H1 (cell line): ENCODE measurements around the gene ZNF177. TPM values are rescaled to one million over a fixed set of nuclear protein-coding genes. Genes with fewer than 3 reads are reported as not detected.
A peak's percentile ranks its signal among the peaks of the same experiment; 100 is the strongest.

ENCODE experiments used
- CTCF ChIA-PET: fragments of 300-600 bp; sonication (Branson Sonifier 250); formaldehyde crosslinking; loops from one replicate; lab custom pipeline; 2021; ENCODE audit not compliant: partially characterized antibody; lab: Charles Lee
- POLR2A ChIA-PET: fragments of 300-600 bp; sonication (Branson Sonifier 250); formaldehyde crosslinking; loops from one replicate; lab custom pipeline; 2021; ENCODE audit warnings: inconsistent platforms; ENCODE audit not compliant: partially characterized antibody; lab: Charles Lee
- DNase-seq, 2 experiments: peaks; one replicate each; pipeline versions ENCODE4 v3.0.0 to v3.0.0-alpha.2; 2010 to 2022; ENCODE audit warnings: low spot score in 2 of 2, low read depth in 1 of 2, mixed read lengths in 1 of 2
- FAIRE-seq: peaks from 2 replicates; lab custom pipeline; 2011; peaks lifted over from hg19 to GRCh38; lab: Jason Lieb, UNC
- H2AFZ ChIP-seq: 2 replicates; pipeline ENCODE4 v1.8.1; 2012; ENCODE audit warnings: low read length, inconsistent platforms
- H2AK5ac ChIP-seq: 2 replicates; pipeline ENCODE4 v1.6.1; 2013; ENCODE audit warnings: low read depth, low read length
- H2BK120ac ChIP-seq: replicated peaks from 2 replicates; pipeline ENCODE3; 2013; ENCODE audit warnings: low read depth, low read length, inconsistent platforms
- H2BK12ac ChIP-seq: 2 replicates; pipeline ENCODE4 v1.6.1; 2013; ENCODE audit warnings: low read depth, low read length
- H2BK15ac ChIP-seq: 2 replicates; pipeline ENCODE4 v1.6.1; 2013; ENCODE audit warnings: low read length
- H2BK20ac ChIP-seq: 2 replicates; pipeline ENCODE4 v1.6.1; 2013; ENCODE audit warnings: low read length
- H2BK5ac ChIP-seq: 2 replicates; pipeline ENCODE4 v1.6.1; 2013; ENCODE audit warnings: low read depth, low read length
- H3K14ac ChIP-seq: 2 replicates; pipeline ENCODE4 v1.6.1; 2013; ENCODE audit warnings: inconsistent platforms; ENCODE audit not compliant: insufficient read length
- H3K18ac ChIP-seq: 2 replicates; pipeline ENCODE4 v1.6.1; 2013; ENCODE audit warnings: low read length; ENCODE audit errors: extremely low read depth
- H3K23ac ChIP-seq: 2 replicates; pipeline ENCODE4 v1.6.1; 2013; ENCODE audit warnings: inconsistent platforms; ENCODE audit not compliant: insufficient read length
- H3K23me2 ChIP-seq: 2 replicates; pipeline ENCODE4 v1.6.1; 2013; ENCODE audit warnings: low read depth, low read length
- H3K27ac ChIP-seq: 2 replicates; pipeline ENCODE4 v1.6.1; 2011; ENCODE audit warnings: low read depth, low read length, inconsistent platforms
- H3K27me3 ChIP-seq, 4 experiments: replicated peaks in 1 of 4; 1 replicate in 1 of 4; 2 replicates in 3 of 4; pipeline versions ENCODE4 v1.6.1 to v1.8.1; 2011 to 2013; ENCODE audit warnings: low read length in 3 of 4, mild to moderate bottlenecking in 3 of 4, inconsistent platforms in 2 of 4, mixed read lengths in 2 of 4, moderate library complexity in 1 of 4; ENCODE audit not compliant: control insufficient read depth in 3 of 4, insufficient read depth in 3 of 4; ENCODE audit errors: extremely low read depth in 1 of 4
- H3K36me3 ChIP-seq, 4 experiments: 2 replicates each; pipeline versions ENCODE4 v1.6.1 to v1.8.1; 2011 to 2013; ENCODE audit warnings: mild to moderate bottlenecking in 4 of 4, low read length in 3 of 4, moderate library complexity in 2 of 4, control low read depth in 1 of 4, inconsistent platforms in 1 of 4; ENCODE audit not compliant: insufficient read depth in 4 of 4, control insufficient read depth in 2 of 4
- H3K4ac ChIP-seq: replicated peaks from 2 replicates; pipeline ENCODE3; 2013; ENCODE audit warnings: low read length, low read depth, mixed read lengths, inconsistent platforms; ENCODE audit not compliant: insufficient read length
- H3K4me1 ChIP-seq, 4 experiments: replicated peaks in 1 of 4; 1 replicate in 1 of 4; 2 replicates in 3 of 4; pipeline versions ENCODE4 v1.6.1 to v1.8.1; 2011 to 2013; ENCODE audit warnings: low read length in 3 of 4, inconsistent platforms in 2 of 4, mixed read lengths in 1 of 4; ENCODE audit not compliant: insufficient read depth in 4 of 4, control insufficient read depth in 3 of 4
- H3K4me2 ChIP-seq, 2 experiments: 2 replicates each; pipeline versions ENCODE4 v1.6.1 to v1.8.1; 2011 to 2013; ENCODE audit warnings: low read depth in 2 of 2, low read length in 2 of 2, control low read depth in 1 of 2, inconsistent platforms in 1 of 2, mild to moderate bottlenecking in 1 of 2; ENCODE audit not compliant: insufficient read depth in 1 of 2
- H3K4me3 ChIP-seq, 4 experiments: fragments of 200-600, 300-600 bp in 1 of 4; sonication (generic), shearing (Covaris generic), sonication (Bioruptor Twin) in 1 of 4; 2 replicates each; pipeline versions ENCODE4 v1.5.1 to v1.8.1; 2011 to 2016; ENCODE audit warnings: low read length in 4 of 4, low read depth in 3 of 4, control low read depth in 2 of 4, inconsistent platforms in 2 of 4, mild to moderate bottlenecking in 2 of 4, mixed read lengths in 1 of 4, moderate library complexity in 1 of 4; ENCODE audit not compliant: insufficient read depth in 2 of 4; ENCODE audit errors: extremely low read depth in 1 of 4
- H3K56ac ChIP-seq: replicated peaks from 2 replicates; pipeline ENCODE3; 2013; ENCODE audit warnings: low read depth, mild to moderate bottlenecking, mixed read lengths, low read length, inconsistent platforms; ENCODE audit not compliant: insufficient read length
- H3K79me1 ChIP-seq: 2 replicates; pipeline ENCODE4 v1.6.1; 2013; ENCODE audit warnings: low read depth, low read length, control low read depth
- H3K79me2 ChIP-seq, 2 experiments: 2 replicates each; pipeline versions ENCODE4 v1.6.1 to v1.8.1; 2012 to 2013; ENCODE audit warnings: low read length in 2 of 2, mild to moderate bottlenecking in 2 of 2, inconsistent platforms in 1 of 2; ENCODE audit not compliant: insufficient read depth in 2 of 2, control insufficient read depth in 1 of 2
- H3K9ac ChIP-seq, 4 experiments: replicated peaks in 1 of 4; 1 replicate in 1 of 4; 2 replicates in 3 of 4; pipeline versions ENCODE4 v1.6.1 to v1.8.1; 2011 to 2013; ENCODE audit warnings: low read depth in 3 of 4, low read length in 3 of 4, control low read depth in 2 of 4, mild to moderate bottlenecking in 2 of 4, moderate library complexity in 2 of 4, inconsistent platforms in 1 of 4; ENCODE audit errors: extremely low read depth in 1 of 4
- H3K9me3 ChIP-seq, 2 experiments: 2 replicates each; pipeline versions ENCODE4 v1.6.1 to v1.8.1; 2012 to 2013; ENCODE audit warnings: mild to moderate bottlenecking in 2 of 2, moderate library complexity in 2 of 2, control low read depth in 1 of 2, inconsistent platforms in 1 of 2, low read depth in 1 of 2, low read length in 1 of 2, mixed read lengths in 1 of 2; ENCODE audit not compliant: insufficient read depth in 2 of 2
- H4K20me1 ChIP-seq, 2 experiments: replicated peaks in 1 of 2; 2 replicates each; pipeline versions ENCODE3 to v1.8.1; 2011 to 2013; ENCODE audit warnings: inconsistent platforms in 2 of 2, low read length in 2 of 2, mild to moderate bottlenecking in 1 of 2; ENCODE audit not compliant: insufficient read depth in 2 of 2, control insufficient read depth in 1 of 2
- H4K5ac ChIP-seq: 2 replicates; pipeline ENCODE4 v1.6.1; 2013; ENCODE audit warnings: low read length, low read depth, mixed read lengths, inconsistent platforms; ENCODE audit not compliant: insufficient read length
- H4K8ac ChIP-seq: 2 replicates; pipeline ENCODE4 v1.8.0; 2013; ENCODE audit warnings: mild to moderate bottlenecking, moderate library complexity, low read length, inconsistent platforms; ENCODE audit not compliant: insufficient read depth; ENCODE audit errors: extremely low read depth
- H4K91ac ChIP-seq: replicated peaks from 2 replicates; pipeline ENCODE3; 2013; ENCODE audit warnings: low read length, mixed read lengths, inconsistent platforms; ENCODE audit not compliant: insufficient read length
- ASH2L ChIP-seq: fragments of 200-600, 300-600 bp; sonication (generic); IDR thresholded peaks from one replicate; pipeline ENCODE4 v1.7.1; 2017; ENCODE audit warnings: low read length
- CTBP2 ChIP-seq: IDR thresholded peaks from 2 replicates; pipeline ENCODE4 v1.7.0; 2011; ENCODE audit warnings: borderline replicate concordance, mild to moderate bottlenecking, moderate library complexity, mixed read lengths, low read length; ENCODE audit not compliant: insufficient read depth, insufficient read length
- JUND ChIP-seq: IDR thresholded peaks from 2 replicates; pipeline ENCODE4 v1.6.1; 2011; ENCODE audit warnings: mild to moderate bottlenecking, improper control_type of control experiment, low read length
- KDM5A ChIP-seq: fragments of 200-600 bp; IDR thresholded peaks from 2 replicates; pipeline ENCODE4 v1.7.1; 2012; ENCODE audit warnings: mild to moderate bottlenecking, low read length, inconsistent platforms, mixed read lengths
- NRF1 ChIP-seq: IDR thresholded peaks from 2 replicates; pipeline ENCODE4 v1.6.1; 2011; ENCODE audit warnings: mild to moderate bottlenecking, low read depth, low read length, improper control_type of control experiment
- RFX5 ChIP-seq: IDR thresholded peaks from 2 replicates; pipeline ENCODE4 v1.6.1; 2011; ENCODE audit warnings: low read depth, low read length, improper control_type of control experiment, borderline replicate concordance
- RXRA ChIP-seq: IDR thresholded peaks from 2 replicates; pipeline ENCODE4 v1.6.1; 2011; ENCODE audit warnings: low read depth, mild to moderate bottlenecking, low read length, moderate library complexity; ENCODE audit not compliant: insufficient read depth
- SUZ12 ChIP-seq: fragments of 200-600 bp; sonication (generic); IDR thresholded peaks from 2 replicates; pipeline ENCODE4 v1.6.1; 2012; ENCODE audit warnings: mild to moderate bottlenecking, inconsistent platforms, low read length, moderate library complexity, mixed read lengths
- WGBS, 2 experiments: shearing (Covaris generic) in 1 of 2; methylation state at CpG; one replicate each; pipeline versions ENCODE4 v1.1.6 to v1.1.7; 2013 to 2015; ENCODE audit warnings: low lambda C conversion rate in 2 of 2, mixed read lengths in 2 of 2, inconsistent platforms in 1 of 2, low coverage in 1 of 2, missing lambda C conversion rate in 1 of 2; ENCODE audit not compliant: insufficient replicate concordance in 2 of 2, insufficient coverage in 1 of 2, insufficient read length in 1 of 2; ENCODE audit errors: extremely low coverage in 1 of 2, missing lambda C conversion rate in 1 of 2; 5-methylcytosine and 5-hydroxymethylcytosine counted together
- polyA plus RNA-seq, 7 experiments: library from polyadenylated mRNA; depleted of rRNA in 3 of 7; stranded (reverse) in 5 of 7; unstranded in 2 of 7; fragments of >200 nt in 5 of 7; fragments of 200-250 nt in 2 of 7; gene quantifications; 1 replicate in 5 of 7; 2 replicates in 1 of 7; 4 replicates in 1 of 7; pipeline versions ENCODE4 v1.2.1 to v1.2.3, GENCODE V29; 2011 to 2013; ENCODE audit warnings: missing spikeins in 2 of 7, mixed read lengths in 2 of 7
- total RNA-seq: library from RNA; stranded (reverse); fragmentation: NEBNext Ultra II Directional; extraction: Animal tissue kit (Norgen Biotek cat#: 25700); gene quantifications from 2 replicates; pipeline ENCODE4 v1.2.1, GENCODE V29; 2021
- TF ChIP-seq, protein P1 (sequence below), 3 experiments: IDR thresholded peaks; 1 replicate in 2 of 3; 2 replicates in 1 of 3; pipeline versions ENCODE4 v1.5.1 to v1.6.1; 2011; ENCODE audit warnings: low read length in 3 of 3, mild to moderate bottlenecking in 3 of 3, inconsistent platforms in 2 of 3, low read depth in 1 of 3, moderate library complexity in 1 of 3; ENCODE audit not compliant: insufficient read depth in 1 of 3; ENCODE audit errors: control extremely low read depth in 1 of 3

ZNF177 gene
- total and polyA plus RNA-seq, 2 of the 8 experiments (the other 6 are each of a cell fraction or from before 2014, with no cell fraction given): 3.1 to 5.9 TPM

DNA sequence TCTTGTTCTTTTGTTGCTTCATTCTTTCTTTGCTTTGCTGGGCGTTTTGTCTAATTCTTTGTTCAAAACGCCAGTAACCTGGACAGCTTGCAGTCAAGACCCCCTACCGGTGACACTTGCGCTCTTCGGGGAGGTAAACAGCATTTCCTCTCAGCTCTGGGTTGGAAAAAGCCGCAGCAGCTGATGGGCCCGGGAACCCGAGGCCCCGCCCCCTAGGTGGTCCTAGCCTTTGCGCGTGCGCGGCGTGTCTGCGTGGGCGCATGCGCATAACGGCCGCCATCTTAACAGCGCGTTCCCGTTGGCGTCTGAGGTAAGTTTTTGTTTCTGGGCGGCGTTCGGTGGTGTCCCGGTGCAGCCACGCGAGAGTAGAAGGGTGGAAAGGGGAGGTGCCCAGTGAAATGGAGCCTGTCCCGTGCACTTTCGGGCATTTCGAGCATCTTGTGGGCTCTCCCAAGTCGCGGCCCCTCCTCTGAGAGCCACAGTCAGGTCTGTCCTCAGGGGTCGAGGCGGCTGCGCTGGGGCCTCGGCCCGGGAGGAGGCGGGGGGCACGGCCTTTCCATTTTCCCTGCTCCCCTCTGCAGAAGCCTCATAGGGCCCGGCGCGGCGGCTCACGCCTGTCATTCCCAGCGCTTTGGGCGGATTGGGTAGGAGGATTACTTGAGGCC lies 38.8 kb upstream of the ZNF177 start, which contains the start of gene ZNF559:
ZNF559 (plus strand) TSS at position 261 of the 665 bp plus-strand sequence. CDS start 14,371 bp downstream, outside the sequence.
- POLR2A ChIA-PET: interaction anchor here (0.7 to 1.7 kb wide), 3 partner anchors 15 to 111 kb away, joined by 3 to 5 read pairs (median 4); partner anchors contain the start of genes ZNF266 and ZNF699
- Histone ChIP-seq H4K20me1 (no peaks in the 10 kb centered on the region), H3K9ac (peak within 1 kb of the TSS; percentile 42 to 85 (median 70); a peak in 6 of 7 replicates), H3K23me2 (no peaks in the 10 kb centered on the region), H3K4me1 (no peaks in the 10 kb centered on the region; a peak in 2 of 7 replicates), H3K27me3 (no peaks in the 10 kb centered on the region), H2BK15ac (no peak within 1 kb of the TSS), H4K91ac (peak within 1 kb of the TSS; percentile 56), H3K14ac (no peak within 1 kb of the TSS), H2BK120ac (no peak within 1 kb of the TSS), H3K56ac (peak within 1 kb of the TSS; percentile 82), H2BK20ac (no peak within 1 kb of the TSS), H3K23ac (no peak within 1 kb of the TSS), H3K9me3 (peaks cover 15 to 29% of the 10 kb centered on the region in 2 experiments; a peak in 3 of 4 replicates), H3K4me3 (peak within 1 kb of the TSS; percentile 71 to 88 (median 75)), H3K4ac (no peak within 1 kb of the TSS), H3K4me2 (peak within 1 kb of the TSS; percentile 67 to 74), H3K36me3 (peaks cover 0 to 13% (median 6%) of the 10 kb centered on the region in 4 experiments; a peak in 4 of 8 replicates), H4K8ac (peak within 1 kb of the TSS; percentile 90), H3K79me2 (peaks cover 6 to 31% of the 10 kb centered on the region in 2 experiments), H2AK5ac (no peak within 1 kb of the TSS), H3K79me1 (peaks cover 3% of the 10 kb centered on the region; the same call in 1 of the 2 replicates), H3K27ac (peak within 1 kb of the TSS; percentile 42), H2BK12ac (no peak within 1 kb of the TSS), H2AFZ (peak within 1 kb of the TSS; percentile 77), H4K5ac (peak within 1 kb of the TSS; percentile 91), H3K18ac (peak within 1 kb of the TSS; percentile 27; the same call in 1 of the 2 replicates), H2BK5ac (peak within 1 kb of the TSS; percentile 91)
- DNase-seq: peak; percentile 88 to 98
- CTCF ChIA-PET: interaction anchor here (0.6 kb wide), 1 partner anchor 295 kb away, joined by 3 read pairs; no protein-coding TSS in a partner anchor
- WGBS, 2 experiments: 2% methylated on average over 47 of the region's 48 CpGs; no CpG with 5 or more reads in 1 of the 2 experiments
- no peak for FAIRE-seq
- no peak for TF ChIP-seq RXRA
- TF ChIP-seq, protein P1, sequence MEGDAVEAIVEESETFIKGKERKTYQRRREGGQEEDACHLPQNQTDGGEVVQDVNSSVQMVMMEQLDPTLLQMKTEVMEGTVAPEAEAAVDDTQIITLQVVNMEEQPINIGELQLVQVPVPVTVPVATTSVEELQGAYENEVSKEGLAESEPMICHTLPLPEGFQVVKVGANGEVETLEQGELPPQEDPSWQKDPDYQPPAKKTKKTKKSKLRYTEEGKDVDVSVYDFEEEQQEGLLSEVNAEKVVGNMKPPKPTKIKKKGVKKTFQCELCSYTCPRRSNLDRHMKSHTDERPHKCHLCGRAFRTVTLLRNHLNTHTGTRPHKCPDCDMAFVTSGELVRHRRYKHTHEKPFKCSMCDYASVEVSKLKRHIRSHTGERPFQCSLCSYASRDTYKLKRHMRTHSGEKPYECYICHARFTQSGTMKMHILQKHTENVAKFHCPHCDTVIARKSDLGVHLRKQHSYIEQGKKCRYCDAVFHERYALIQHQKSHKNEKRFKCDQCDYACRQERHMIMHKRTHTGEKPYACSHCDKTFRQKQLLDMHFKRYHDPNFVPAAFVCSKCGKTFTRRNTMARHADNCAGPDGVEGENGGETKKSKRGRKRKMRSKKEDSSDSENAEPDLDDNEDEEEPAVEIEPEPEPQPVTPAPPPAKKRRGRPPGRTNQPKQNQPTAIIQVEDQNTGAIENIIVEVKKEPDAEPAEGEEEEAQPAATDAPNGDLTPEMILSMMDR (IDR thresholded peaks at IDR 0.05; ENCODE audit: control extremely low read depth in 1 of 3, insufficient read depth in 1 of 3, low read depth in 1 of 3, low read length in 3 of 3): peak; percentile 23 to 28 (median 23); a peak in 3 of 4 replicates
- no peak for TF ChIP-seq JUND
- TF ChIP-seq KDM5A: peak; percentile 33; the same call in 1 of the 2 replicates
- TF ChIP-seq NRF1: peak; percentile 91
- no peak for TF ChIP-seq RFX5
- no peak for TF ChIP-seq CTBP2
- TF ChIP-seq ASH2L: peak; percentile 57
- TF ChIP-seq SUZ12: no peak
